ENCODE measurements around the gene IFITM5.

IFITM5 gene

GRCh38 chr11:298406-299065 lies 790 bp downstream of the IFITM5 start:
- Histone ChIP-seq H3K4me3 (ENCODE audit: low read length) (no peak overlapping the region), H3K27ac (ENCODE audit: low read depth, low read length) (no peak overlapping the region)

DNA sequence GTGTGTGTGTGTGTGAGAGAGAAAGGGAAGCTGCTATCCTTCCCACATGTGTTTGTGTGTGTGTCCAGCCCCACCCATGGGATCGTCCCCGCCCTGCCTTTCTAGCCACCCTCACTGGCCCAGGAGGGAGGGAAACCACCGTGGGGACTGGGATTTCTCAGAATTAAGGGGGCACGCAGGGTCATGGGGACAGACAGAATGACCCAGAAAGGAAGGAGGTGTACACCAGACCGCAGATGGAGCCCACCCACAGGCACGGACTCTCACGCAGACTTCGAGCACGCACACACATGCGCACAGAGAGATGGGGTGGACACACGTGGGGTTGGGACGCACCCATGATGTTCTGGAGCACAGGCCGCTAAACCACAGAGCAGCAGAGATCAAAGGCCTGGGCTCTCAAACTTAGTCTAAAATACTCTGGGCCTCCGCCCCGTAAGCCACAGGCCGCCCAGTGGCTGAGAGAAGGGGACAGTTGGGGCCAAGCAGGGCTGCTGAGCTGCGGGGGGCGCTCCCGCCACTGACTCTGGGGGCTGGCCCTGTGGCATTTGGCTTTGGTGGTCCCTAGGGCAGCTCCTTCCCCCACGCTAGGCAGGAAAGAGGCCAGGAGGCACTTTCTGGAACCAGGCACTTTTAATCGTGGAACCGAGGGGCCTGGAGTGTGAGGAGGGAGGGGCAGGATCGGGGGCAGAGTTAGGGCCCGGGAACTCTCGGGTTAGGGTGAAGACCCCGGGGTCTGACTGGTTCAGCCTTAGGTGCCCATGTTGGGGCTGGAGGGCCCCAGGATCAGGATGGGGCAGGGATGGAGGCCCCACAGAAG lies 1.5 kb downstream of the IFITM5 start:
- Histone ChIP-seq H4K20me1 (ENCODE audit: control insufficient read depth, insufficient read depth, low read depth, low read length) (no peaks in the 10 kb centered on the region), H3K4me3 (ENCODE audit: low read length) (no peak overlapping the region), H3K9me2 (replicated peaks; ENCODE audit: control insufficient read depth, low read length) (no peaks in the 10 kb centered on the region), H3K9me3 (ENCODE audit: control insufficient read depth, insufficient read depth, low read length) (no peaks in the 10 kb centered on the region), H3K27ac (ENCODE audit: low read depth, low read length) (no peak overlapping the region), H3K4me1 (ENCODE audit: control insufficient read depth, low read length) (peaks cover 3% of the 10 kb centered on the region), H3K4me2 (ENCODE audit: low read length) (no peak overlapping the region), H3K36me3 (ENCODE audit: control insufficient read depth, low read length) (no peaks in the 10 kb centered on the region), H3K79me2 (ENCODE audit: control insufficient read depth, low read length) (no peaks in the 10 kb centered on the region), H3K27me3 (ENCODE audit: control insufficient read depth, low read length) (peaks cover 6% of the 10 kb centered on the region; the same call in 1 of the 2 replicates), H3F3A (ENCODE audit: control insufficient read depth, insufficient read depth) (no peaks in the 10 kb centered on the region)
- no peak for TF ChIP-seq CTCF (IDR thresholded peaks at IDR 0.05; ENCODE audit: low read depth, low read length, poor library complexity, severe bottlenecking)
- TF ChIP-seq EZH2phosphoT487 (IDR thresholded peaks at IDR 0.05; ENCODE audit: borderline replicate concordance, low read length), result no peak

More at GRCh38 chr11:298406-299065, 790 bp downstream of the IFITM5 start:
- peaks cover 2% of the 10 kb centered on the region; the same call in 1 of the 2 replicates for H3F3A ChIP-seq (ENCODE audit: control insufficient read depth, insufficient read depth)
- no peaks in the 10 kb centered on the region for H3K9me3 ChIP-seq (ENCODE audit: control insufficient read depth, insufficient read depth, low read length)
- H3K79me2 ChIP-seq (ENCODE audit: control insufficient read depth, low read length), result no peaks in the 10 kb centered on the region
- no peak for TF ChIP-seq EZH2phosphoT487 (IDR thresholded peaks at IDR 0.05; ENCODE audit: borderline replicate concordance, low read length)
- no peak for TF ChIP-seq CTCF (IDR thresholded peaks at IDR 0.05; ENCODE audit: low read depth, low read length, poor library complexity, severe bottlenecking)
- H3K9me2 ChIP-seq (replicated peaks; ENCODE audit: control insufficient read depth, low read length), result no peaks in the 10 kb centered on the region
- peaks cover 6% of the 10 kb centered on the region; the same call in 1 of the 2 replicates for H3K27me3 ChIP-seq (ENCODE audit: control insufficient read depth, low read length)
- no peaks in the 10 kb centered on the region for H3K36me3 ChIP-seq (ENCODE audit: control insufficient read depth, low read length)
- no peaks in the 10 kb centered on the region for H4K20me1 ChIP-seq (ENCODE audit: control insufficient read depth, insufficient read depth, low read depth, low read length)
- H3K4me2 ChIP-seq (ENCODE audit: low read length), result no peak overlapping the region
- H3K4me1 ChIP-seq (ENCODE audit: control insufficient read depth, low read length), result peaks cover 10% of the 10 kb centered on the region

DNA sequence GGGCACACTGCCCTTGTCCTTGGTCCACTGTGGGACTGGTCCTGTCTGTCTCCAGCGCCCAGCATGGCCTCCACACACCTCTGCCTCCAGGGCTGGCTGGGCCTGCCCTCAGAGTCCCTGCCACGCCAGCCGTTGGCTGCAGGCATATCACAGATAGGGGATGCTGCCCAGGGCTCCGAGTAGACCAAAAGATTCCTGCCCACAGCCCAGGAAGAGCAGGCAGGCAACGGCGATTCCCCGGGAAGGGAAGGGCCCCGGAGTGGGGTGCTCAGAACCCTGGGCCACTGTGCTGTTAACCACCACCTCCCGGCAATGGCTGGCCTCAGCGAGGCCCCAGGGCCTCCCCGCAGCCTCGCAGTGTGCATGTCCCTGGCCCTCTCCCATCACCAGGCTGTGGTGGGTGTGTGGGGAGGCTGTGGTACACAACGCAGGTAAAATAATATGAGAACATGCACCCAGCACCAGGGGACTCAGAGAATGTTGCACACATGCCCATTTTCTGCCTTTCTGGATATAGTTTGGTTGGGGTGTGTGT lies 2.2 kb downstream of the IFITM5 start:
- Histone ChIP-seq H3K79me2 (ENCODE audit: control insufficient read depth, low read length) (no peaks in the 10 kb centered on the region), H3K4me3 (ENCODE audit: low read length) (no peak overlapping the region), H3K27ac (ENCODE audit: low read depth, low read length) (no peak overlapping the region), H3K4me2 (ENCODE audit: low read length) (no peak overlapping the region), H3K27me3 (ENCODE audit: control insufficient read depth, low read length) (peaks cover 6% of the 10 kb centered on the region; the same call in 1 of the 2 replicates), H3K9me3 (ENCODE audit: control insufficient read depth, insufficient read depth, low read length) (no peaks in the 10 kb centered on the region), H4K20me1 (ENCODE audit: control insufficient read depth, insufficient read depth, low read depth, low read length) (no peaks in the 10 kb centered on the region), H3K36me3 (ENCODE audit: control insufficient read depth, low read length) (no peaks in the 10 kb centered on the region), H3F3A (ENCODE audit: control insufficient read depth, insufficient read depth) (no peaks in the 10 kb centered on the region), H3K4me1 (ENCODE audit: control insufficient read depth, low read length) (no peaks in the 10 kb centered on the region), H3K9me2 (replicated peaks; ENCODE audit: control insufficient read depth, low read length) (no peaks in the 10 kb centered on the region)
- TF ChIP-seq EZH2phosphoT487 (IDR thresholded peaks at IDR 0.05; ENCODE audit: borderline replicate concordance, low read length) (no peak), CTCF (IDR thresholded peaks at IDR 0.05; ENCODE audit: low read depth, low read length, poor library complexity, severe bottlenecking) (no peak)

All from DOHH2 (cell line).